BJ (cell line): Measurements from ENCODE around the gene SELENOO. TPM values are rescaled to one million over a fixed set of nuclear protein-coding genes. Genes with fewer than 3 reads are reported as not detected.

Experiments used
- CTCF ChIA-PET: fragments of 350-600 bp; formaldehyde crosslinking; extraction: SDS; loops from one replicate; lab custom pipeline; 2021; ENCODE audit warnings: antibody characterized with exemption, inconsistent platforms; lab: Yijun Ruan, JAX
- POLR2A ChIA-PET: fragments of 300-600 bp; sonication (Branson Sonifier 250); formaldehyde crosslinking; extraction: SDS; loops from one replicate; lab custom pipeline; 2021; ENCODE audit warnings: antibody characterized with exemption; lab: Charles Lee
- DNase-seq: peaks from one replicate; pipeline ENCODE4 v3.0.0-alpha.2; 2011; ENCODE audit warnings: low read depth
- H3K27me3 ChIP-seq: 2 replicates; pipeline ENCODE4 v1.6.0; 2011; ENCODE audit warnings: low read length; ENCODE audit not compliant: control insufficient read depth, insufficient read depth
- H3K36me3 ChIP-seq: 2 replicates; pipeline ENCODE4 v1.5.1; 2011; ENCODE audit warnings: low read length; ENCODE audit not compliant: control insufficient read depth, insufficient read depth
- H3K4me3 ChIP-seq: 2 replicates; pipeline ENCODE4 v1.5.1; 2011; ENCODE audit warnings: low read depth, mild to moderate bottlenecking, control low read depth, low read length
- polyA plus RNA-seq: library from polyadenylated mRNA; depleted of rRNA; stranded (reverse); fragments of >200 nt; gene quantifications from 2 replicates; pipeline ENCODE4 v1.2.3, GENCODE V29; 2011
- TF ChIP-seq, protein P1 (sequence below): IDR thresholded peaks from 2 replicates; pipeline ENCODE4 v1.5.1; 2011; ENCODE audit warnings: low read depth, mild to moderate bottlenecking, control low read depth, inconsistent platforms, low read length, moderate library complexity; ENCODE audit not compliant: insufficient read depth

Gene SELENOO
- polyA plus RNA-seq, 1 experiment = 16.7 TPM

DNA sequence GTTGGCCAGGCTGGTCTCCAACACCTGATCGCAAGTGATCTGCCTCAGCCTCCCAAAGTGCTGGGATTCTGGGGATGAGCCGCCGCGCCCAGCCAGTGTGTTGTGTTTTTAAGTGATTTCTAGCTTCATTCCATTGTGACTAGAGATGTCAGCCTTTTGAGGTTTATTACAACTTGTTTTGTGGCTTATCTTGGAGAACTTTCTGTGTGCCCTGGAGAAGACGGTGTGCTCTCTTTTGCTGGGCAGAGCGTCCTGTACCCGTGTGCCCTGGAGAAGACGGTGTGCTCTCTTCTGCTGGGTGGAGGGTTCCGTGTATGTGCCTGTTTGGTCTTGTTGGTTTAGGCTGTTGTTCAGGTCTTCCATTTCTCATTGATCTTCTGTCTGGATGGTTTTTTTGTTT, 12.5 kb downstream of the SELENOO start:
- TF ChIP-seq, protein P1, sequence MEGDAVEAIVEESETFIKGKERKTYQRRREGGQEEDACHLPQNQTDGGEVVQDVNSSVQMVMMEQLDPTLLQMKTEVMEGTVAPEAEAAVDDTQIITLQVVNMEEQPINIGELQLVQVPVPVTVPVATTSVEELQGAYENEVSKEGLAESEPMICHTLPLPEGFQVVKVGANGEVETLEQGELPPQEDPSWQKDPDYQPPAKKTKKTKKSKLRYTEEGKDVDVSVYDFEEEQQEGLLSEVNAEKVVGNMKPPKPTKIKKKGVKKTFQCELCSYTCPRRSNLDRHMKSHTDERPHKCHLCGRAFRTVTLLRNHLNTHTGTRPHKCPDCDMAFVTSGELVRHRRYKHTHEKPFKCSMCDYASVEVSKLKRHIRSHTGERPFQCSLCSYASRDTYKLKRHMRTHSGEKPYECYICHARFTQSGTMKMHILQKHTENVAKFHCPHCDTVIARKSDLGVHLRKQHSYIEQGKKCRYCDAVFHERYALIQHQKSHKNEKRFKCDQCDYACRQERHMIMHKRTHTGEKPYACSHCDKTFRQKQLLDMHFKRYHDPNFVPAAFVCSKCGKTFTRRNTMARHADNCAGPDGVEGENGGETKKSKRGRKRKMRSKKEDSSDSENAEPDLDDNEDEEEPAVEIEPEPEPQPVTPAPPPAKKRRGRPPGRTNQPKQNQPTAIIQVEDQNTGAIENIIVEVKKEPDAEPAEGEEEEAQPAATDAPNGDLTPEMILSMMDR = no peak
- DNase-seq = no peak
- H3K36me3 ChIP-seq = peaks cover 46% of the 10 kb centered on the region
- H3K4me3 ChIP-seq = no peak overlapping the region
- ChIA-PET POLR2A (no interaction called here), CTCF (interaction anchor here (1.1 kb wide), 1 partner anchor 283 kb away, joined by 3 read pairs; no protein-coding TSS in a partner anchor)
- no peaks in the 10 kb centered on the region for H3K27me3 ChIP-seq

DNA sequence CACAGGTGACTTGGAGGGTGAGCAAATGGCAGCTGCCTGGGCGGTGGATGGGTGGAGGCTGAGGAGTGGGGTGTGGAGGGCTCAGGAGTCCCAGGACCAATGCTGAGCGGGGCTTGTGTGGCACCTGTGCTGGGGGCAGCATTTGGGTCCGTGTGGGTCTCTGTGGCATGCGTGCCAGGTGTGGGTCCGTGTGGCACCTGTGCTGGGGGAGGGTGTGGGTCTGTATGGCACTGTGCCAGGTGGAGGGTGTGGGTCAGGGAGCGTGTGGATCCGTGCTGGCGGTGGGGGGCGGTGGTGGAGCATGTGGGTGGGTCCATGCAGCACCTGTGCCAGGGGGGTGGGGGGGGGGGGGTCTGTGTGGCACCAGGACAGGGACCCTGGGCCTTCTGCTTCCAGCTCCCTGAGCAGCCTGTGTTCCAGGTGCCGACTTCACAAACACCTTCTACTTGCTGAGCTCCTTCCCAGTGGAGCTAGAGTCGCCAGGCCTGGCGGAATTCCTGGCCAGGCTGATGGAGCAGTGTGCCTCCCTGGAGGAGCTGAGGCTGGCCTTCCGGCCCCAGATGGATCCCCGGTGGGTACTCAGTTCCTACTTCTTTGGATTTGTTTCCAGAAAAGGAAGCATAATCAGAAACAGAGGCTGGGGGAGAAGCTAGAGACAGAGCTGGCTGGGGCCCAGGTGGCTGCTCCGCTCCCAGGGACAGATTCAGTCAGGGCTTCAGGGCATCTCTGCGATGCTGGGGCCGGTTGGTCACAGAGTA, 14.7 kb downstream of the SELENOO start:
- TF ChIP-seq, protein P1 = no peak
- DNase-seq = no peak
- Histone ChIP-seq H3K36me3 (peaks cover 53% of the 10 kb centered on the region), H3K4me3 (no peak overlapping the region), H3K27me3 (no peaks in the 10 kb centered on the region)
- ChIA-PET POLR2A (no interaction called here), CTCF (interaction anchor here (0.7 to 2.9 kb wide), 3 partner anchors 9 to 21 kb away, joined by 3 to 10 read pairs (median 3); no protein-coding TSS in a partner anchor)

DNA sequence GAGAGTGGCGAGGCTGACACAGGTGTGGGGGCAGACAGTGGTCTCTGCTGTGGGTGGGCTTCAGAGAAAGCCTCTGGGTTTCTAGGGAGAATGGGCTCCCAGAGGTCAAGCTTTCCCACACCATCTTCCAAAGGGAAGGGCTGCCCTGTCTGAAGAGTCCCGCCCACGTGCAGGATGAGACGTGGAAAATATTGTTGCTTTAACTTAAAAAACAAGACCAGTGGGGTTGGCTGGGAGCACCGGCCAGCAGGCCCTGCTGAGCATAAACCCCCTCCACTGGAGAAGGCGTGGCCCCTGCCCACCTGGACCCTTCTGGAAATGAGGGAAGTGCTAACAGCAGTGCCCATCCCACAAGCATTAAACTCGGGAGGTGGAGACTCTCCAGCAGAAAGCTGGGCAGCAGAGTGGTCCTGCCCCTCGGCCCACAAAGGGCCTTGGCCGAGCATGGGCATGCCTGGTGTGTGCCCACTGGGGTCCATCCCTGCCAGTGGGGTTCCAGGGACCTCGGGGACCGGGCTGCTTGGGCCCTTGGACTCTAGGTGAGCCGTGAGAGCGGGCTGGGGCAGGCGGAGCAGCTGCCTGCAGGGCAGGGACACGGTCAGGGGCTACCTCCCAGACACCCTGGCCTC, 15.4 kb downstream of the SELENOO start:
- peaks cover 53% of the 10 kb centered on the region for H3K36me3 ChIP-seq
- no peaks in the 10 kb centered on the region for H3K27me3 ChIP-seq
- ChIA-PET POLR2A (no interaction called here), CTCF (interaction anchor here (0.7 to 2.9 kb wide), 3 partner anchors 8 to 20 kb away, joined by 3 to 10 read pairs (median 3); no protein-coding TSS in a partner anchor)
- no peak overlapping the region for H3K4me3 ChIP-seq
- DNase-seq = no peak
- TF ChIP-seq, protein P1 = no peak

DNA sequence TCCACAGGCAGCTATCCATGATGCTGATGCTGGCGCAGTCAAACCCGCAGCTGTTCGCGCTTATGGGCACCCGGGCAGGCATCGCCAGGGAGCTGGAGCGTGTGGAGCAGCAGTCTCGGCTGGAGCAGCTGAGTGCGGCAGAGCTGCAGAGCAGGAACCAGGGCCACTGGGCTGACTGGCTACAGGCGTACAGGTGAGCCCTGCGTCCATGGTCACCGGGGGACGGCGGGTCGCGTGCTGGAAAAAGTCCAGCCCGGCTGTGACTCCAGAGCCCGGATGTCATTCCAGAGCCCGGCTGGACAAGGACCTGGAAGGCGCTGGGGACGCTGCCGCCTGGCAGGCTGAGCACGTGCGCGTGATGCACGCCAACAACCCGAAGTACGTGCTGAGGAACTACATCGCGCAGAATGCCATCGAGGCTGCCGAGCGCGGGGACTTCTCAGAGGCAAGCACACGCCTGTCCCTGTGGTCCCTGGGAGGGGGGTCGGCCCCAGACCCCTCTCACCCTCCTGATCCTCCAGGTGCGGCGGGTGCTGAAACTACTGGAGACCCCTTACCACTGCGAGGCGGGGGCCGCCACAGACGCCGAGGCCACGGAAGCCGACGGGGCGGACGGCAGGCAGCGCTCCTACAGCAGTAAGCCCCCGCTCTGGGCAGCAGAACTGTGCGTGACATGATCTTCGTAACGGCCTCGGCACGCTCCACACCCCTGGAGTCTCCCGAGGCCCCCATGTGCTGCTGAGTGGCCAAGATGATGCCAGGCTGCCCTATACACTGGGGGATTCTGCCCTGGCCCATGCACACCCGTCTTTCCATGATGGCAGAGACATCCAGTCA, 16.1 kb downstream of the SELENOO start:
- CTCF ChIA-PET = interaction anchor here (2.9 kb wide), 1 partner anchor 11 kb away, joined by 10 read pairs; no protein-coding TSS in a partner anchor
- H3K36me3 ChIP-seq = peaks cover 54% of the 10 kb centered on the region

More for the DNA sequence above, 16.1 kb downstream of the SELENOO start:
- TF ChIP-seq, protein P1 = no peak
- POLR2A ChIA-PET = no interaction called here
- Histone ChIP-seq H3K4me3 (no peak overlapping the region), H3K27me3 (no peaks in the 10 kb centered on the region)
- no peak for DNase-seq
